NCI-H774 (cell line): ENCODE results near the gene SRRM2.

Experiments
- DNase-seq: peaks from one replicate; lab custom pipeline; 2025; lab: John Stamatoyannopoulos, UW

The SRRM2 gene

GRCh38 chr16:2752035-2752849 lies at the start of gene SRRM2:
SRRM2 (plus strand) TSS chr16:2752638; CDS start chr16:2756365, 3,727 bp downstream.
- DNase-seq: peak; percentile 83

GRCh38 chr16:2702871-2703745 lies 49.3 kb upstream of the SRRM2 start:
- no peak for DNase-seq

- no peak for DNase-seq
These were observed 48.1 kb upstream of the SRRM2 start for GRCh38 chr16:2704166-2704982.

- DNase-seq: no peak
These were observed 47.5 kb upstream of the SRRM2 start for GRCh38 chr16:2704983-2705275.

- no peak for DNase-seq
These were observed 47.1 kb upstream of the SRRM2 start for GRCh38 chr16:2705351-2705750.

GRCh38 chr16:2706085-2706484 lies 46.4 kb upstream of the SRRM2 start:
- DNase-seq: no peak

GRCh38 chr16:2706611-2707311 lies 45.7 kb upstream of the SRRM2 start:
- DNase-seq: no peak

GRCh38 chr16:2707368-2708289 lies 44.8 kb upstream of the SRRM2 start:
- no peak for DNase-seq

GRCh38 chr16:2708290-2708639 lies 44.2 kb upstream of the SRRM2 start:
- DNase-seq: no peak

- no peak for DNase-seq
These were observed 43.4 kb upstream of the SRRM2 start for GRCh38 chr16:2708955-2709587.

GRCh38 chr16:2709588-2709984 lies 42.9 kb upstream of the SRRM2 start:
- no peak for DNase-seq

- no peak for DNase-seq
These were observed 42.3 kb upstream of the SRRM2 start for GRCh38 chr16:2710021-2710710.

GRCh38 chr16:2710711-2711231 lies 41.7 kb upstream of the SRRM2 start:
- DNase-seq: no peak

- DNase-seq: no peak
These were observed 40.9 kb upstream of the SRRM2 start for GRCh38 chr16:2711370-2712062.

- no peak for DNase-seq
These were observed 40.4 kb upstream of the SRRM2 start for GRCh38 chr16:2712063-2712441.

GRCh38 chr16:2712546-2712945 lies 39.9 kb upstream of the SRRM2 start:
- DNase-seq: no peak

- DNase-seq: no peak
These were observed 38.9 kb upstream of the SRRM2 start for GRCh38 chr16:2713523-2713922.

GRCh38 chr16:2713985-2714774 lies 38.3 kb upstream of the SRRM2 start:
- DNase-seq: no peak
